ENCODE data around the gene WHRN.

WHRN gene

GRCh38 chr9:114545055-114545454 lies 39.8 kb upstream of the WHRN start:
- no peak for DNase-seq (ENCODE audit: low read depth in 2 of 2)
- no peak overlapping the region for H3K4me3 ChIP-seq (replicated peaks in 1 of 2; ENCODE audit: low read depth in 2 of 2, low read length in 2 of 2)
- TF ChIP-seq CTCF (IDR thresholded peaks at IDR 0.05; ENCODE audit: low read depth, low read length), result no peak

GRCh38 chr9:114539701-114540380 lies 34.6 kb upstream of the WHRN start:
- no peak for TF ChIP-seq CTCF (IDR thresholded peaks at IDR 0.05; ENCODE audit: low read depth, low read length)
- DNase-seq (ENCODE audit: low read depth in 2 of 2), result no peak
- no peak overlapping the region for H3K4me3 ChIP-seq (replicated peaks in 1 of 2; ENCODE audit: low read depth in 2 of 2, low read length in 2 of 2)

- TF ChIP-seq CTCF (IDR thresholded peaks at IDR 0.05; ENCODE audit: low read depth, low read length), result no peak
- no peak overlapping the region for H3K4me3 ChIP-seq (replicated peaks in 1 of 2; ENCODE audit: low read depth in 2 of 2, low read length in 2 of 2)
- no peak for DNase-seq (ENCODE audit: low read depth in 2 of 2)
Measured at GRCh38 chr9:114538241-114538640, 33.0 kb upstream of the WHRN start.

GRCh38 chr9:114532561-114533237 lies 27.4 kb upstream of the WHRN start:
- DNase-seq (ENCODE audit: low read depth in 2 of 2), result peak in 1 of 2 donors; percentile 10
- no peak overlapping the region for H3K4me3 ChIP-seq (replicated peaks in 1 of 2; ENCODE audit: low read depth in 2 of 2, low read length in 2 of 2)
- no peak for TF ChIP-seq CTCF (IDR thresholded peaks at IDR 0.05; ENCODE audit: low read depth, low read length)

- no peak for DNase-seq (ENCODE audit: low read depth in 2 of 2)
- no peak for TF ChIP-seq CTCF (IDR thresholded peaks at IDR 0.05; ENCODE audit: low read depth, low read length)
- no peak overlapping the region for H3K4me3 ChIP-seq (replicated peaks in 1 of 2; ENCODE audit: low read depth in 2 of 2, low read length in 2 of 2)
Measured at GRCh38 chr9:114529285-114529684, 24.0 kb upstream of the WHRN start.

- no peak overlapping the region for H3K4me3 ChIP-seq (replicated peaks in 1 of 2; ENCODE audit: low read depth in 2 of 2, low read length in 2 of 2)
- DNase-seq (ENCODE audit: low read depth in 2 of 2), result no peak
- TF ChIP-seq CTCF (IDR thresholded peaks at IDR 0.05; ENCODE audit: low read depth, low read length), result no peak
Measured at GRCh38 chr9:114526807-114527206, 21.5 kb upstream of the WHRN start.

Data from cardiac fibroblast (primary cell).